Smooth muscle cell (in vitro differentiated cells): ENCODE data around the gene TAPBPL. TPM values are rescaled to one million over a fixed set of nuclear protein-coding genes. Genes with fewer than 3 reads are reported as not detected.
"Not testable (repeated sequence)": the region's sequence is repeated elsewhere in the genome, so short reads cannot be mapped to it uniquely, and the experiment has no call there.

Experiments used
- DNase-seq: peaks from one replicate; lab custom pipeline; 2025; ENCODE audit not compliant: unreplicated experiment; lab: John Stamatoyannopoulos, UW
- H2AFZ ChIP-seq: fragments of 200-600 bp; sonication (generic); 2 replicates; pipeline ENCODE4 v1.6.0; 2016; ENCODE audit warnings: antibody characterized with exemption, low read depth, mild to moderate bottlenecking
- H3F3A ChIP-seq: fragments of 200-600 bp; sonication (generic); 2 replicates; pipeline ENCODE4 v1.6.0; 2017; ENCODE audit warnings: antibody characterized with exemption, low read depth
- H3K27ac ChIP-seq: fragments of 200-600 bp; sonication (generic); 2 replicates; pipeline ENCODE4 v1.5.1; 2016; ENCODE audit warnings: low read depth, mild to moderate bottlenecking
- H3K27me3 ChIP-seq: fragments of 200-600 bp; sonication (generic); 2 replicates; pipeline ENCODE4 v1.6.1; 2016; ENCODE audit warnings: low read depth, mild to moderate bottlenecking
- H3K36me3 ChIP-seq: fragments of 200-600 bp; sonication (generic); 2 replicates; pipeline ENCODE4 v1.5.1; 2016; ENCODE audit warnings: low read depth
- H3K4me1 ChIP-seq: fragments of 200-600 bp; sonication (generic); 2 replicates; pipeline ENCODE4 v1.5.1; 2016; ENCODE audit warnings: low read depth
- H3K4me2 ChIP-seq: fragments of 200-600 bp; sonication (generic); 2 replicates; pipeline ENCODE4 v1.6.0; 2016; ENCODE audit warnings: mild to moderate bottlenecking
- H3K4me3 ChIP-seq: fragments of 200-600 bp; sonication (generic); 2 replicates; pipeline ENCODE4 v1.5.1; 2016; ENCODE audit warnings: mild to moderate bottlenecking
- H3K79me2 ChIP-seq: fragments of 200-600 bp; sonication (generic); 2 replicates; pipeline ENCODE4 v1.6.0; 2016; ENCODE audit warnings: low read depth, mild to moderate bottlenecking
- H3K9ac ChIP-seq: fragments of 200-600 bp; sonication (generic); 2 replicates; pipeline ENCODE4 v1.6.0; 2016; ENCODE audit warnings: low read depth
- H3K9me3 ChIP-seq: fragments of 200-600 bp; sonication (generic); replicated peaks from 2 replicates; pipeline ENCODE4 v1.5.1; 2016; ENCODE audit warnings: low read depth
- H4K20me1 ChIP-seq: fragments of 200-600 bp; sonication (generic); 2 replicates; pipeline ENCODE4 v1.6.0; 2016; ENCODE audit warnings: low read depth
- CTCF ChIP-seq: fragments of 200-600 bp; sonication (generic); IDR thresholded peaks from 2 replicates; pipeline ENCODE4 v1.5.1; 2017; ENCODE audit warnings: borderline replicate concordance, mild to moderate bottlenecking, antibody characterized with exemption; ENCODE audit not compliant: insufficient read depth, poor library complexity, severe bottlenecking
- WGBS: methylation state at CpG from one replicate; pipeline ENCODE4 v1.1.7; 2016; ENCODE audit warnings: low lambda C conversion rate; 5-methylcytosine and 5-hydroxymethylcytosine counted together
- polyA plus RNA-seq: library from polyadenylated mRNA; unstranded; fragments of >200 nt; fragmentation: Nextera tagmentation; extraction: Ambion mirVana; gene quantifications from 2 replicates; pipeline ENCODE4 v1.2.1, GENCODE V29; 2016
- total RNA-seq: library from RNA; depleted of rRNA; stranded (reverse); fragments of >200 nt; gene quantifications from 2 replicates; pipeline ENCODE4 v1.2.3, GENCODE V29; 2014

Gene TAPBPL
- total and polyA plus RNA-seq, 2 experiments from 2014 or later, result 0.85 to 3.2 TPM

- H3K27ac ChIP-seq, result no peak overlapping the region
- no peaks in the 10 kb centered on the region for H3K9me3 ChIP-seq
- peaks cover 9% of the 10 kb centered on the region for H3K79me2 ChIP-seq
- DNase-seq, result no peak
- no peaks in the 10 kb centered on the region for H3K4me1 ChIP-seq
- no peaks in the 10 kb centered on the region for H3K27me3 ChIP-seq
- WGBS, result 96% methylated on average over 6 of the region's 6 CpGs
- no peak for TF ChIP-seq CTCF
- H3F3A ChIP-seq, result no peaks in the 10 kb centered on the region
- no peak overlapping the region for H3K9ac ChIP-seq
- no peak overlapping the region for H3K4me2 ChIP-seq
- no peak overlapping the region for H3K4me3 ChIP-seq
- peaks cover 9% of the 10 kb centered on the region for H4K20me1 ChIP-seq
- H2AFZ ChIP-seq, result no peak overlapping the region
- no peaks in the 10 kb centered on the region for H3K36me3 ChIP-seq
Measured at GRCh38 chr12:6463858-6464257, 12.0 kb downstream of the TAPBPL start.

- Histone ChIP-seq H4K20me1 (peaks cover 14% of the 10 kb centered on the region), H2AFZ (no peak overlapping the region), H3K4me2 (no peak overlapping the region), H3K9me3 (no peaks in the 10 kb centered on the region), H3K4me1 (peaks cover 3% of the 10 kb centered on the region), H3F3A (no peaks in the 10 kb centered on the region), H3K9ac (no peak overlapping the region), H3K27ac (no peak overlapping the region), H3K27me3 (no peaks in the 10 kb centered on the region), H3K36me3 (no peaks in the 10 kb centered on the region), H3K4me3 (no peak overlapping the region), H3K79me2 (peaks cover 16% of the 10 kb centered on the region)
- TF ChIP-seq CTCF, result no peak
- 98% methylated on average over 7 of the region's 8 CpGs for WGBS
- DNase-seq, result no peak
Measured at GRCh38 chr12:6464531-6464930, 12.7 kb downstream of the TAPBPL start.

- Histone ChIP-seq H3F3A (no peaks in the 10 kb centered on the region), H3K4me3 (no peak overlapping the region), H3K36me3 (no peaks in the 10 kb centered on the region), H4K20me1 (peaks cover 14% of the 10 kb centered on the region), H3K4me2 (no peak overlapping the region), H3K79me2 (peaks cover 22% of the 10 kb centered on the region), H3K4me1 (peaks cover 7% of the 10 kb centered on the region), H3K9ac (no peak overlapping the region), H3K27me3 (no peaks in the 10 kb centered on the region), H2AFZ (no peak overlapping the region), H3K27ac (no peak overlapping the region), H3K9me3 (no peaks in the 10 kb centered on the region)
- 64% methylated on average over 6 of the region's 6 CpGs for WGBS
- peak; percentile 76 for TF ChIP-seq CTCF
- DNase-seq, result no peak
Measured at GRCh38 chr12:6465467-6466183, 13.8 kb downstream of the TAPBPL start.

- H3K4me2 ChIP-seq, result no peak overlapping the region
- no peak for DNase-seq
- H2AFZ ChIP-seq, result no peak overlapping the region
- H3K27me3 ChIP-seq, result no peaks in the 10 kb centered on the region
- no peaks in the 10 kb centered on the region for H3K36me3 ChIP-seq
- WGBS, result 94% methylated on average over 5 of the region's 5 CpGs
- peaks cover 9% of the 10 kb centered on the region for H3K4me1 ChIP-seq
- no peak overlapping the region for H3K4me3 ChIP-seq
- no peaks in the 10 kb centered on the region for H3K9me3 ChIP-seq
- no peak overlapping the region for H3K27ac ChIP-seq
- peaks cover 22% of the 10 kb centered on the region for H3K79me2 ChIP-seq
- peaks cover 14% of the 10 kb centered on the region for H4K20me1 ChIP-seq
- no peak overlapping the region for H3K9ac ChIP-seq
- H3F3A ChIP-seq, result peaks cover 3% of the 10 kb centered on the region
- no peak for TF ChIP-seq CTCF
Measured at GRCh38 chr12:6466184-6466573, 14.3 kb downstream of the TAPBPL start.

- 96% methylated on average over 4 of the region's 4 CpGs for WGBS
- H3K27me3 ChIP-seq, H3K4me3 ChIP-seq, H3K27ac ChIP-seq, H3K4me2 ChIP-seq, H3K36me3 ChIP-seq, DNase-seq, H2AFZ ChIP-seq, H3K9ac ChIP-seq, H3K9me3 ChIP-seq, H3F3A ChIP-seq: not testable (repeated sequence)
- Histone ChIP-seq H3K79me2 (peaks cover 22% of the 10 kb centered on the region), H3K4me1 (peaks cover 11% of the 10 kb centered on the region), H4K20me1 (peaks cover 14% of the 10 kb centered on the region)
Measured at GRCh38 chr12:6466751-6467150, 14.9 kb downstream of the TAPBPL start.
